NCI-H1930 (cell line): Measurements from ENCODE around the gene CYP4V2.

Source experiments
- DNase-seq, 2 experiments: peaks; one replicate each; lab custom pipeline; 2025; lab: John Stamatoyannopoulos, UW

CYP4V2 gene

DNA sequence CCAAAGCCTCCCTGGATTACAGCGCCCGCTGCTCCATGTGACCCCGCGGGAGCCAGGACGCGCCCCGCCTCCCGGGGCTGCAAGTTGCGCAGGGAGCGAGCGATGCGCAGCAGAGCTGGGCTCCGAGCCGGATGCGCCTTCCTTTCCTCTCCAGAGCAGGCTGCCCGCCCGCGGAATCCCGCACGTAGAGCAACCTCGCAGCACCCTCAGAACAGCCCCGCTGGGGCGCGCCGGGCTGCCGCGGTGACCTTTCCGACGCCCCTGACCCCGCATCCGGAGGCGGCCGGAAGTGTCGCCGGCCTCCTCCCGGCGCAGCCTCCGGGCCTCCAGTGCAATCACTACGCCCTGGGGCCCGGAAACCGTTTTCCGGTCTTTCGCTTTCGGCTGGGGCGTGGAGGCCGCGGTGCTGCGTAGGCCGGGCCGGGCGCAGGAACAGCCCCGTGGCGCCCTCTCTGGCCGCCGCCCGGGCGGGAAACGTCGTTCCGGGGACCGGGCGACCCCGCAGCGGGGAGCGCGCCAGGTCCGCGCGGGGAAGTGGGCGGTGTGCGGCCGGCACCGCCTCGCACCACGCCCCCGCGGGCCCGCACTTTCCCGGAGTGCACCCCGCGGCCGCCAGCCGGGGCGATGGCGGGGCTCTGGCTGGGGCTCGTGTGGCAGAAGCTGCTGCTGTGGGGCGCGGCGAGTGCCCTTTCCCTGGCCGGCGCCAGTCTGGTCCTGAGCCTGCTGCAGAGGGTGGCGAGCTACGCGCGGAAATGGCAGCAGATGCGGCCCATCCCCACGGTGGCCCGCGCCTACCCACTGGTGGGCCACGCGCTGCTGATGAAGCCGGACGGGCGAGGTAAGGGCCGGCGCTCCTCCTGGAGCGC lies at the start of gene CYP4V2:
Gene CYP4V2 (plus strand): TSS at position 368 of the 866 bp plus-strand sequence. CDS start 257 bp downstream, at position 625.
- peak; percentile 52 to 67 for DNase-seq

DNA sequence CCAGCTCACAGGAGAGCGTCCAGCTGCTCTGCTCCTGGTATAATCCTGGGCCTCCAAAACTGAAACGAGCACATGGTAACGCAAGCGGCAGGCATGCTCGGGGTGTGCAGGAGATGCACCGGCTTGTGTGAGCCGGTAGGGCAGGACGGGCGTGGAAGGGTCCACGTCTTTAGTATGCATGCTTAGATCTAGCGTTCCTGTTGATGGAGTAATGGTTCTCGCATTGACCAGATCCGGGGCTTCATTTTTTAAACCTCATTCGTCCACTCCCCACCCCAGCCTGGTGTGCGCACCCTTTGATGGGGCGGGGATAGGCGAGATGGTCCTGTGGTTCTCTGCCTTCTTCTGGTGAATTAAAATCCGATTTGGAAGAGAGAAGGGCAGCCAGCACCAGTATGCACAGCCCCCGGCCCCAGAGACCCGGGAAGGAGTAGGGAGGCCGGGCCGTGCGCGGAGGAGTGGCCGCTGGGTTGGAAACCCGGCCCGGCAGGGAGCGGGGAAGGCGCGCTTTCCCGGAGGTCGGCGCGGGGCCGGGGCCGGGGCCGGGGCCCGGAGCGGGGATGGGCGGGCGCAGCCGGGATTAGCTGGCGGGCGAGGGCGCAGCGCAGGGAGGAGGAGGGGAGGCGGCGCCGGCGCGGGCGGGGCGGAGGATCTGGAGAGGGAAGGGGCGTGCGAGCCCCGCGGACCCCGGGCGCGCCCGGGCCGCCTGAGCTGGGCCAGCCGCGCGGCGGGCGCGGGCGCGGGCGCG lies 47.0 kb upstream of the CYP4V2 start:
- peak in 1 of 2 experiments; percentile 3 for DNase-seq

DNA sequence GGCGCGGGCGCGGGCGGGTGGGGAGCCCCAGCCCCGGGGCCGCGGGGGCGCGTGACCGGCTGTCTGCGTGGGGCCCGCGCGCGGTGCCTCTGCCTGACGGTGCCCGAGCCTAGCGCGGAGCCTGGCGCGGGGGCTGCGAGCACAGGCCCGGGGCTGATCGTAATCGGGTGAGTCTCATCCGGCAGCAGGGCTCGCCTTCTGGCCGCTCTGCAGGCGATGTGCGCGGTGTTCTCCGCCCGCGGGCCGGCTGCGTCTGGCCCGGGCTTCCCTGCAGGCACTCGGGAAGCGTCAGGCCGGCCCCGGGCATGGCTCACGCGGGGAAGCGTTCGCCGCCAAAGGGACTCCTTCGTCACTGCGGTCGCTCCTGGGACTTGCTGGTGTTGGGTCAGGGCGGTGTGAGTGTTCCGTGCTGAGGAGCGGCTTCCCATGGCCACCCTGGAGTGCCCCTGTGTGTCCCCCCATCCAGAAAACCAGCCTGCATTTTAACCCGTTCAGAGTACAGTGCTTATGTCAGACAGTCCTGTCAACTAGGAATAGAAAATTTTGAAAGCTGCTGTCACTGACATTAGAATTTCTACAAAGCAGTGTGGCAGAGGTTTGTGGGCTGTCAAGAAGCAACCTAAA lies 46.3 kb upstream of the CYP4V2 start:
- no peak for DNase-seq

DNA sequence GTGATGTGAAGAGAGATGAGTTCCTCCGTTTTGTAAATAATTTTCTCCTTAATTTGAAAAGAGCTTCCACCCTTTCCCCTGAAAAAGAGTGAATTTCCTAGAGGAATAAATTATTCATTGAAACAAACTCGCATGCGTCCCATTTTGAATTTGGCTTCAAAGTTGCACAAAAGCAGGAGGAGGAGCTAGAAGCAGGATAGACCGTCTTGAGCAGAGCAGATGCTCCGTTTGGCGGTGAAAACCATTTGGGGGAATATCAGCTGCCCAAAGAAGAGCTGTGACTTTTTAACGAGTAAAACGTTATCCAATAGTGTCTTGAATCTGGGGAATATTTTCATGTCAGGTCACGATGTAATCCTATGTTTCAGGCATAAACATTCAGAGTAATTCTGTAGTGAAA lies 44.9 kb upstream of the CYP4V2 start:
- DNase-seq: no peak

DNA sequence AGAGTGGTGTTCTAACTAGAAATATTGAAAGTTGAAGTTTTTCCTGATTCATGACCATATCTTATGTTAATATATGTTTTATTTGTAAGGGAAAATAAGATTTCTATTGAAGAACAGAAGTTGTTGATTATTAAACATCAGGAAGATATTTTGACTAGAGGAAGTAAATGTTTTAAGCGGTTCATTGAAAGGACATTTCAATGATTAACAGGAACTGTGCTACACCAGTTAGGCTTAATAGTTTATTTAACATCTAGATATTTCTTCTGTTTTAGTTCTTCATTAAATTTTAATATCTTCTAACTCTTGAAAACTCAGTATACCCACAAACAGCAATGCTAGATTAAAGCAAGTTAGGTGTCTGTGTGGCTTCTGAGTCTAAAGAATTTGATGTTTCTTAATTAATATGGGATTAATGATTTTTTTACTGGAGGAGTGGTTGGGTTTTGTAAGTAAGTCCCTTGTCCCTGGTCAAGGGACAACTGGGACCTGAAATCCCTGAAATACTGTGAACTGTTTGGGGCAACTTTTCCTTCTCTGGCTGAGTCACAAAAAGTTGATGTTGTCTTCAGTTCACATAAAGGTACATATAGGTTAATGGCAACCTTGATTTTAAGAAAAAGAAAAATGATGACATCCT lies 42.9 kb upstream of the CYP4V2 start:
- DNase-seq: no peak

DNA sequence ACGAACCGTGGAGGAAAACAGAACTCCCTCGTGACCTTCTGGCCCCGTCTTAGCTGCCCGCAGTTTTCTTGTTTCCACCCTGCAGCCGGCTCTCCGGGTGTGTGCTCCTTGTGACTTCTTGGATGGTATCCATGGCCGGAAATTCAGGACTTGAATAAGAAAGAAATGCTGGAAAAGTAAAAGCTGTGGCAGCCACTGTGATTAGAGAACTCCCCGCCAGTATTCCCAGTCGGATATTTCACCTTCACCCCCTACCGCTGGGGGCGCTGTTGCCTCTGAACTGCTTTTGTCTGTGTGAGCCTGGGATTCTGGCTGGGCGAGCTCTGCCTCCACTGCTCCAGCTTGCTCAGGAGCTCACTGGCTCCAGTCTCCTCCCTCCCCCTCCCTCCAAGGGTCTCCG lies 41.5 kb upstream of the CYP4V2 start:
- no peak for DNase-seq

DNA sequence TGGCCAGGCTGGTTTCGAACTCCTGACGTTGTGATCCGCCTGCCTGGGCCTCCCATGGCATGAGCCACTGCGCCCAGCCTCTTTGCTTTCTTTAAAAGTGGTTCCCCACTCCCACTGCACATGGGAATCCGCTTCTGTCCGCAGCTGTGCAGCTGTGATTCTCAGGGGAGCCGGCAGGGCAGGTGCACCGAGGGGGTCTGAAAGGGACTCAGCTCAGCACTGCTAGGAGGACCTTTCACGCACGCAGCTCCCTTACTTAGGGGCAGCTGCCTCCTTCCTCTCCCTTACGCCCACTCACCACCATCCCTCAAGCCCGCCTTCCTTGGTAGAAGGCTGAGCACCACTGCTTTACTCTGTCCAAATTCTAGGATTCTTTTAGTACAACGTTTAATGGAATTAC lies 40.4 kb upstream of the CYP4V2 start:
- no peak for DNase-seq

DNA sequence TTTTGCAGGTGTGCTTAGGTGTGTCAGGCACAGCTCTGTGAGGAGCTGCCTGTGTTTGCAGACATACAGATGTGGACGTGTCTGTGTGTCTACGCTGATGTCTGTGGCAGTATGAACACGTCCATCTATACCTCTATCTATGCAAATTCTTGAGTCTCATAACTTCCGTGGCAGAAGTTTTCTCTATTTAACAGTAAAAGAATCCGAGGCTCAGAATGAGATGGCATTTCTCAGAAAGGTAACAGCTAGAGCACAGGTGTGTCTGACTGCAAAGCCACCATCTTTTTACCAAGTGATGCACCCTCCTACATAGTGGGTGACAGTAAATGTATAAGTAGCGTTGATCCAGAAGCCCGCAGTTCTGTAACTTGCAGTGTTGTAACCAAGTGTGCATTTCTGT lies 39.9 kb upstream of the CYP4V2 start:
- DNase-seq: no peak

DNA sequence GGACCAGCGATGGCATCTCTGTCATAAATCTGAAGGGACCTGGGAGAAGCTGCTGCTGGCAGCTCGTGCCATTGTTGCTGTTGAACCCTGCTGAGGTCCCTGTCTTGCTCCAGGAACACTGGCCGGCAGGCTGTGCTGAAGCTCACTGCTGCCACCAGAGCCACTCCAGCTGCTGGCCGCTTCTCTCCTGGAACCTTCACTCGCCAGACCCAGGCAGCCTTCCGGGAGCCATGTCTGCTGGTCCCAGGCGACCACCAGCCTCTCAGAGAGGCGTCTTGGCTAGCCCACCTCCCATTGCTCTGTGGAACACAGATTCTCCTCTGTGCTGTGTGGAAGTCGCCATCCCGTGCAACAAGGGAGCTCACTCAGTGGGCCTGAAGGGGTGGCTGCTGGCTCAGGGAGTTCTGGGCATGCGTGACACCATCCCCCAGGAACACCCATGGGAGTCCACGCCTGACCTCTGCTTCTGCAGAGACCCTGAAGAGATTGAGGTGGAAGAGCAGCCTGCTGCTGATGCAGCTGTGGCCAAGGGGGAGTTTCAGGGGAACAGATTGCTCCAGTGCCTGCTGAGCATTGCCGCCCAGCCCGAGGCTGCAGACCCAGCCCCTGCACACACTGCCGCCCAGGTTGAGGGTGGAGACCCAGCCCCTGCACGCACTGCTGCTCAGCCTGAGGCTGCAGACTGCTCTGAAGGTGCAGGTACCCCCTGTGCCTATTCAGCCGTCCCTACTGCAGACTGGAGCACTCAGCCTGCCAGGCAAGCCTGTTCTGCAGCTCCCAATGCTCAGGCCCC lies 33.1 kb upstream of the CYP4V2 start:
- no peak for DNase-seq

DNA sequence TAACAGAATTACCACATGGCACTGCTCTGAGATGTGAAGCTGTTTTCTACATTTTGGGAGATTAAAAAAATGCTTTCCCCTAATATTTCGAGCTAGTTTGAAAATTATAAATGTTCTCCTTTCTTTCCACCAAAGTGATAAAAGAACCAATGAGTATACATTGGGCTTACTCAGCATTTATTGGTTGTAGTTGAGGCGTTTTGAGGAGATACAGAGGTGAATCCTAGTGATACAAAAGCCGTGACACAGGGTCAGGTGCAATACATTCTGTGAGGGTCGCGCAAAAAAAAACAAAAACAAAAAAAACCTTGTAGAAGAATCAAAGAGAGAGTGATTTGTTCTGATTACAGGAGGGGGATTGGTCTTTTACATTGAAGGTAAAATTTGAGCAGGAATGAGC lies 32.4 kb upstream of the CYP4V2 start:
- DNase-seq: no peak

DNA sequence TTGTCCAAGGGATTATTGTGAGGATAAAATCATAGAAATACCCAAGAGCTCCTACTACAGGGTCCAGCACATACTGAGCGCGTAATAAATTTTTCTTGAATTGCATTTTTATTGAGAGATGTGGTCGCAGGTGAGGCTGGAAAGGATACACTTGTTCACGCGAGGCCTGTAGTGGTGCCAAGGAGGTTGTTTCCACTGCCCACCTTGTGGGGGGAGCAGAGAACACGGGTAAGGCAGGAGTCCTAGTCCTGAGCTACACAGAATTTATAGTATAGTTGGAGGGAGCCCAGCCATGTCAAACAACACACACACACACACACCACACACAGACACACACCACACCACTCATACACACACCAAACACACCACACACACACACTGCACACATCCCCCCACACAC lies 31.8 kb upstream of the CYP4V2 start:
- no peak for DNase-seq

DNA sequence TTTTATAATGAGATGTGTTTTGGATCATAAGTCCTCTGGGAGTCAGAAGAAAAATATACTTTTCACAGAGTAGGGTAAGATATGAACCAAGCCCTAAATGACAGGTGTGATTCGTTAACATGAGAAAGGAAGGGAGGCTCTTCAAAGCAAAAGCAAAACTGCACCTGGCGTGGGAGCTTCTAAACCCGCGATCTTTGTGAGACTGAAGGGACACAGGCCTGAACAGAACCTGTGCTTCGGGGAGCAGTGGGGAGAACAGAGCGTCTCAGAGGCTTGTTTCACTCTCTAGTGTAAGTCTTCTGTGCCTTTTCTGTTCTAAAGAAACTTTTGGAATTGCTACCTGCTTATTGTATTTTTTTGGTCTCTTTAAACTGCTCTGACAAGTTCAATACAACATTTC lies 30.2 kb upstream of the CYP4V2 start:
- DNase-seq: no peak

DNA sequence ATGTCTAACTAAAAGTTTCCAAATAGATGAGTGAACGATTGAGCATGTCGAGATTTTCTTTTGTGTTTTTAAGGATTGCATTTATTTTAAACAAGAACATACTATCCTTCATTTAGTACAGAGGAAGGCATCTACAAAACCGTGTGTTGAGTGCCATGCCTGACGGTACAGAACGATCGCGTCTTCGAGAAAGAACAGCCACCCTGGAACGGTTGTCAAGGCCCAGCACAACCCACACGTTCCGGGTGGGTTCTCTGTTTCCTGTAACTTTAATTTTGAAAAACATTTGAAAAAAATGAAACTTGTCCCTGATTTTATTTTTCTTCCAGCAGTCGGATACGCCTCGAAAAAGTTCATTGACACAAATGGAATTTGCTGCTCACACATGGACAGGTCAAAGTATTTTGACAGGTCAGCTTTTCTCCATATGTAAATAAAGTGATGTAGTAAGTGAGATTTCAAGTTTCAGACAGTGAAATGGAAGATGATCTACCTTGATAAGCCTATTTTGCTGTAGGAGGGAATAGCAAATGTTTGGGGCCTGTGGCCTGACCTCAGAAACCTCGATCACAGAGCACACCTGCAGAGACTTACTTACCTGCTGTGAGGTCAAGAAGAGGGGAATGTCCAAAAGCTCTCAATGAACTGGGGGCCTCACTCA lies 24.4 kb upstream of the CYP4V2 start:
- DNase-seq: no peak

DNA sequence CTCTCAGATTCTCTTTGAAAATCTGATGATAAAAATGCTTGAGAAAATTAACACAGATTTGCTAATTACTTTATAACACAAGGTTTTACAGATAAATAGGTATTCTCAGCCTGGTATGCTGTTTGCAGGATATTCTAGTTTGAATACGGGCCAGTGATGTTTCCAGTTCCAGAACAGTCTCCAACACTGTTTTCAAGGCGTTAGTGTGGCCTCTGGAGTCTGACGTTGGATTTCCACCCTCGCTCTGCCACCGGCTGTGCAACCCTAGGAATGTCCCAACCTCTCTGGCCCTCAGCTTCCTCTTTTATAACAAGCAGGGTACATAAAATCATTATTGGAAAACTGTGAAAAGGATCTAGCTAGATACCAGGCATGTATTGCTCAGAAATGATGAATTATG lies 23.8 kb upstream of the CYP4V2 start:
- no peak for DNase-seq

DNA sequence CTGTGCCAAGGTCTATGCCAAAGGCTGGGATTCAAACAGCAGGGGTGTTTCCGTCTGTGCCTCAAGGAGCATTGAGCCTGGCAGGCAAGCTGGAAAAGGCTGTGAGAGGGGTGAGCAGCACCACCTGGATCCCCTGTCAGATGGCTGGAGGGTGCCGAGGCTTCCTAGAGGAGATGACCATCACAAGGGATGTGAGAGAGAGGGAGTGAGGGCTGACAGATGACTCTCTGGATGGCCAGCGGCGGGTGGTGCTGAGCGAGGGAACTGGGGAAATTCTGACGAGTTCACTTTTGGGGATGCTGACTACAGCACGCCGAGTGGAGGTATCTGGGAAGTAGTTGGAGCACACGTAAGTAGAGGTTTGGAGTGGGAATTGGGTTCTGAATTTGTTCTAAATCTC lies 22.6 kb upstream of the CYP4V2 start:
- DNase-seq: no peak

DNA sequence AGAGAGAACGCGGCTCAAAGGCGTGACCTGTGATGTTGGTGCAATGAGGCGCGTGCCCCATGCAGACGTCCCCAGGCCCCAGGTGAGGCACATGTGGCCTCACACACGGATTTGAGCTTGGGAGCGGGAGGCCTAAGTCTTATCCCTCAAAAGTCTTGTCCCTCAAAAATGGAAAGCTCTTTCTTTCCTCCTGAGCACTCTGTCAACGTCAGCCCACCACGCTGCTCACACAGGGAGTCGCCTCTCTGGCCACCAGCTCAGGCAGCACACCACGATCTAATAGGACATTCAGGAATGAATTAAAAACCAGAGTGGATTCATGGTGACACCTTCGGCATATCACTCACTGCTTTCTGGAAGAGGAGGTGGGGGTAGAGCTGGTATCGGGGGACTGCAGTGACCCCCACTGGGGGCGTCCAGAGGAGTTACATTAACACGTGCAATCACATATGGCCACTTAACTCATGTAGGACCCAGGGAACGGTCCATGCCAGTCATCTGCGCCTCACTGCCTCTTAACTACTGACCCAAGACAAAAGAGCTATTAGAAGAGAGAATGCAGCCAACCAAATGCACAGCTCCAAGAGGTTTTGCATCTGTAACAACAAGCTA lies 21.9 kb upstream of the CYP4V2 start:
- DNase-seq: no peak

DNA sequence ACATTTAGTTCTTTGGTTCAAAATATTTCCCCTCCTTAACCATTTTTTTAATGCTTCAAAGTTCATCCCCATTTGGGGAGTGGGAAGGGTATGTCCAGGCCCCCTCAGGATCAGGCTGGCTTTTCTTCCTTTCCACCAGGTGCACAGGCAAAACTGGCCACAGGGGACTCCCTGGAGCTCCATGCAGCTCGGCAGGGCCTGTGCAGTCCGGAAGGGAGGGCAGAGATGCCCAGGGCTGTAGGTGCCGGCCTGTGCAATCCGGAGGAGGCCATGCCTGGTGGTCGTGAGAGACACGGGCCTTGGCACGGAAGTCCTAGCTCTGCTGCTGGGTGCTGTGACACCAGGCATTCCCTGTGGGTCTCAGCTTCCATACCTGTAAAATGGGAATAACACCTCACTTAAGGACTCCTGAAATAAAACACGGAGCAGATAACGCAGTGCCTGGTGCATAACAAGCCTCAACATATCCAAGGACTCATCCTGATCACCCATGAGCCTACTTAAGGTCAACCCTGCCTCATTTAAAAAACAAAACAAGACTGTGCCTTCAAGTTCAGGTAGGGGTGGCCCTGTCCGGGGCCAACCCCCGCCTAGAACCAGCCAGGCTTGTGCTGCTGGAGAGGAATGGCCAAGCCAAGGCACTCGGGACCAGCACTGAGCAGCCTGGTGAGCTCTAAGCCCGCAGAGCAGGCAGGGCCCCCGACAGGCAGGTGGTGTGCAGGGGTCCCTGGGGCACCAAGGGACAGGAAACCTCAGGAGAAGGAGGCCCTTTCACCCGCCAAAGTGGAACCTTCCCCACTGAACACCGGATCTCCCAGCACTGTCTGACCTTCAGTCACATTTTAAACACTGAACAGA lies 21.2 kb upstream of the CYP4V2 start:
- DNase-seq: no peak

DNA sequence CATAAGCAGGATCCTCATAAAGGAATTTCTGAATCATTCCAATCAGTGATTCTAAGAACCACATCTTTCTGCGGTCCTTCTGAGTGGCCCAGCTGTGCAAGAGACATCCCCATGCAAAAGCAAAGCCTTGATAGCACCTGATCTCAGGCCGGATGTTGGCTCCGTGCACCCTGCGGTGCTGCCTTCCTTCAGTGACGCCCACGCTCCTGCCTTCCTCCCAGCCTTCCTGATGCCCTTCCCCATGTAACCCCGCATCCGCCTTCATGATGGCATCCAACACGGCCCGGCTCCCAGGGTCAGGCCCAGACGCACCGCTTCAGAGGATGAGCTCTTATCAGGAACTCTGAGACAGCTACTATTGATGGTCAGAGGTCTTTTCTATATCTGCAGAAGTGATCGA lies 20.4 kb upstream of the CYP4V2 start:
- no peak for DNase-seq

DNA sequence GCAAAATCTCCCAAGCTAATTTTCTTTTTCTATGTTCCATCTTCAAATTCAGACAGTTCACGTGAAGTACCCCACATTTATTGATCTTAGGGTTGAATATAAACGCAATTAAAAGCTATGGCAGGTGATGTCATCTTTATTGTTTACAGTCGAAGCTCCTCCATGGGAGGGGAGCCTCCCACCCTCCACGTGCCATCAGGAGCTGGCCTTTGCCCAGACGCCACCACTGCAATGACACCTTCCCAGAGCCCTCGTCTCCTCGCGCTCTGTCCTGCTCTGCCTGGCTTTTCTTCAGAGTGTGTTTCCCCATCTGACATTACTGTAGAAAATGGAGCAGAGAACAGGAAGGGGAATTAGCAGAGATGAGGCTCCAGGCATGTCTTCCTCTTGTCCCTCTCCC lies 18.8 kb upstream of the CYP4V2 start:
- DNase-seq: no peak

DNA sequence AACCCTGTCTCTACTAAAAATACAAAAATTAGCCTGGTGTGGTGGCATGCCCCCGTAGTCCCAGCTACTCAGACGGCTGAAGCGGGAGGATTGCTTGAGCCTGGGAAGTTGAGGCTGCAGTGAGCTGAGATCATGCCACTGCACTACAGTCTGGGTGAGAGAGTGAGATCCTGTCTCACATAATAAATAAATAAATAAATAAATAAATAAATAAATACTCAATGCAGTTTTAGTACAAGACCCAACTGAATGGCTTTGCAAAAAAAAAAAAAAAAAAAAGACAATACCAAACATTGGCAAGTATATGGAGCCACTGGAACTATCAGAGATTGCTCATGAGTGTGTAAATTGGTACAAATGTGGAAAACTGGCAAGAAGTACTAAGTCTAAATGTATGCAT lies 3.3 kb upstream of the CYP4V2 start:
- DNase-seq: no peak
